ENCODE measurements around the gene STC2.

Gene STC2

GRCh38 chr5:173328844-173329490, 753 bp upstream of the STC2 start:
- peak overlapping the region; percentile 75 for H3K4me3 ChIP-seq (ENCODE audit: low read depth, low read length)
- peak; percentile 64 for DNase-seq (ENCODE audit: low read depth)
- no peak for TF ChIP-seq CTCF (conservative IDR thresholded peaks at IDR 0.05; ENCODE audit: low read depth, low read length)

- H3K4me3 ChIP-seq (ENCODE audit: low read depth, low read length): peak overlapping the region; percentile 75
- peak; percentile 61 for DNase-seq (ENCODE audit: low read depth)
- no peak for TF ChIP-seq CTCF (conservative IDR thresholded peaks at IDR 0.05; ENCODE audit: low read depth, low read length)
These were observed 898 bp downstream of the STC2 start for GRCh38 chr5:173327084-173327947.

- H3K4me3 ChIP-seq (ENCODE audit: low read depth, low read length): peak overlapping the region; percentile 75
- no peak for TF ChIP-seq CTCF (conservative IDR thresholded peaks at IDR 0.05; ENCODE audit: low read depth, low read length)
- peak; percentile 78 for DNase-seq (ENCODE audit: low read depth)
These were observed 1.7 kb downstream of the STC2 start for GRCh38 chr5:173326501-173326960.

- H3K4me3 ChIP-seq (ENCODE audit: low read depth, low read length): no peak overlapping the region
- no peak for TF ChIP-seq CTCF (conservative IDR thresholded peaks at IDR 0.05; ENCODE audit: low read depth, low read length)
- no peak for DNase-seq (ENCODE audit: low read depth)
These were observed 3.0 kb downstream of the STC2 start for GRCh38 chr5:173325091-173325698.

- TF ChIP-seq CTCF (conservative IDR thresholded peaks at IDR 0.05; ENCODE audit: low read depth, low read length): no peak
- no peak overlapping the region for H3K4me3 ChIP-seq (ENCODE audit: low read depth, low read length)
- peak; percentile 55 for DNase-seq (ENCODE audit: low read depth)
These were observed 3.9 kb downstream of the STC2 start for GRCh38 chr5:173324115-173325001.

GRCh38 chr5:173323799-173324114, 4.5 kb downstream of the STC2 start:
- TF ChIP-seq CTCF (conservative IDR thresholded peaks at IDR 0.05; ENCODE audit: low read depth, low read length): no peak
- DNase-seq (ENCODE audit: low read depth): no peak
- H3K4me3 ChIP-seq (ENCODE audit: low read depth, low read length): no peak overlapping the region

All from choroid plexus epithelial cell (primary cell).